GM10248 (cell line): Measurements from ENCODE around the gene NTPCR.

Experiments used
- CTCF ChIA-PET: fragments of 300-600 bp; sonication (Branson Sonifier 250); formaldehyde crosslinking; extraction: SDS; loops from one replicate; lab custom pipeline; 2021; ENCODE audit warnings: antibody characterized with exemption; lab: Yijun Ruan, JAX
- POLR2A ChIA-PET: fragments of 350-650 bp; sonication (Branson Sonifier 250); formaldehyde crosslinking; extraction: SDS; loops from one replicate; lab custom pipeline; 2020; ENCODE audit warnings: antibody characterized with exemption; lab: Yijun Ruan, JAX
- DNase-seq: peaks from one replicate; pipeline ENCODE4 v3.0.0; 2012; ENCODE audit errors: extremely low spot score
- CTCF ChIP-seq: IDR thresholded peaks from 2 replicates; pipeline ENCODE4 v1.5.1; 2012; ENCODE audit warnings: mild to moderate bottlenecking, low read depth; ENCODE audit errors: extremely low read depth, missing control alignments, control extremely low read depth

Gene NTPCR

GRCh38 chr1:232974971-232975370, 24.6 kb downstream of the NTPCR start:
- ChIA-PET POLR2A (no interaction called here), CTCF (no interaction called here)
- no peak for DNase-seq
- no peak for TF ChIP-seq CTCF

GRCh38 chr1:232978091-232978634, 27.8 kb downstream of the NTPCR start:
- TF ChIP-seq CTCF, result no peak
- CTCF ChIA-PET, result no interaction called here
- POLR2A ChIA-PET, result no interaction called here
- DNase-seq, result peak; percentile 15

GRCh38 chr1:232978815-232979214, 28.4 kb downstream of the NTPCR start:
- ChIA-PET POLR2A (no interaction called here), CTCF (interaction anchor here (1.0 kb wide), 1 partner anchor 13 kb away, joined by 3 read pairs; no protein-coding TSS in a partner anchor)
- no peak for TF ChIP-seq CTCF
- DNase-seq, result peak; percentile 6

- no peak for TF ChIP-seq CTCF
- ChIA-PET CTCF (interaction anchor here (0.8 to 1.4 kb wide), 3 partner anchors 14 to 26 kb away, joined by 3 to 4 read pairs (median 3); no protein-coding TSS in a partner anchor), POLR2A (no interaction called here)
- peak; percentile 13 for DNase-seq
These were observed 29.1 kb downstream of the NTPCR start for GRCh38 chr1:232979558-232979957.

- ChIA-PET CTCF (interaction anchor here (0.8 to 1.4 kb wide), 3 partner anchors 15 to 43 kb away, joined by 3 to 4 read pairs (median 3); no protein-coding TSS in a partner anchor), POLR2A (no interaction called here)
- no peak for DNase-seq
- no peak for TF ChIP-seq CTCF
These were observed 30.1 kb downstream of the NTPCR start for GRCh38 chr1:232980355-232980978.

GRCh38 chr1:232980986-232981560, 30.7 kb downstream of the NTPCR start:
- ChIA-PET CTCF (interaction anchor here (1.1 kb wide), 1 partner anchor 43 kb away, joined by 3 read pairs; no protein-coding TSS in a partner anchor), POLR2A (no interaction called here)
- TF ChIP-seq CTCF, result no peak
- DNase-seq, result no peak
